DMS 273 (cell line): ENCODE results near the gene GRIA4.
"Not testable (repeated sequence)": the region's sequence is repeated elsewhere in the genome, so short reads cannot be mapped to it uniquely, and the experiment has no call there.

Experiments
- DNase-seq: peaks from one replicate; lab custom pipeline; 2025; ENCODE audit not compliant: unreplicated experiment; lab: John Stamatoyannopoulos, UW

GRIA4 gene

GRCh38 chr11:105718641-105719040 is 108.8 kb downstream of the GRIA4 start:
- no peak for DNase-seq

- DNase-seq: no peak
Observed at GRCh38 chr11:105719073-105719822, 109.4 kb downstream of the GRIA4 start.

GRCh38 chr11:105720096-105720495 is 110.2 kb downstream of the GRIA4 start:
- no peak for DNase-seq

- DNase-seq: no peak
Observed at GRCh38 chr11:105723269-105723668, 113.4 kb downstream of the GRIA4 start.

GRCh38 chr11:105732611-105733010 is 122.7 kb downstream of the GRIA4 start:
- DNase-seq: no peak

GRCh38 chr11:105734426-105734825 is 124.6 kb downstream of the GRIA4 start:
- DNase-seq: no peak

- no peak for DNase-seq
Observed at GRCh38 chr11:105738251-105738650, 128.4 kb downstream of the GRIA4 start.

- DNase-seq: no peak
Observed at GRCh38 chr11:105738986-105739795, 129.3 kb downstream of the GRIA4 start.

- DNase-seq: no peak
Observed at GRCh38 chr11:105740164-105740903, 130.5 kb downstream of the GRIA4 start.

GRCh38 chr11:105741488-105742020 is 131.7 kb downstream of the GRIA4 start:
- no peak for DNase-seq

GRCh38 chr11:105754260-105754659 is 144.4 kb downstream of the GRIA4 start:
- DNase-seq: no peak

GRCh38 chr11:105754716-105755115 is 144.8 kb downstream of the GRIA4 start:
- DNase-seq: no peak

GRCh38 chr11:105757107-105757506 is 147.2 kb downstream of the GRIA4 start:
- no peak for DNase-seq

- no peak for DNase-seq
Observed at GRCh38 chr11:105763594-105763993, 153.7 kb downstream of the GRIA4 start.

- no peak for DNase-seq
Observed at GRCh38 chr11:105767931-105768330, 158.1 kb downstream of the GRIA4 start.

- DNase-seq: no peak
Observed at GRCh38 chr11:105769627-105770026, 159.8 kb downstream of the GRIA4 start.

GRCh38 chr11:105773452-105773851 is 163.6 kb downstream of the GRIA4 start:
- not testable (repeated sequence) for DNase-seq

GRCh38 chr11:105774899-105775298 is 165.0 kb downstream of the GRIA4 start:
- DNase-seq: no peak

GRCh38 chr11:105780781-105781525 is 171.1 kb downstream of the GRIA4 start:
- no peak for DNase-seq

- DNase-seq: no peak
Observed at GRCh38 chr11:105781807-105782206, 171.9 kb downstream of the GRIA4 start.

- no peak for DNase-seq
Observed at GRCh38 chr11:105783216-105783615, 173.3 kb downstream of the GRIA4 start.
